Urinary bladder (tissue), 4 donors: Measurements from ENCODE around the gene RUNX2. TPM values are rescaled to one million over a fixed set of nuclear protein-coding genes. Genes with fewer than 3 reads are reported as not detected.
"Not testable (repeated sequence)": the region's sequence is repeated elsewhere in the genome, so short reads cannot be mapped to it uniquely, and the experiment has no call there.

Experiments
- DNase-seq: peaks from one replicate; pipeline ENCODE4 v3.0.0-alpha.2; 2015; ENCODE audit errors: extremely low spot score
- H3K27ac ChIP-seq: one replicate; pipeline ENCODE4 v1.5.1; 2013; ENCODE audit warnings: low read depth, mild to moderate bottlenecking, moderate library complexity
- H3K36me3 ChIP-seq: one replicate; pipeline ENCODE4 v1.6.1; 2013; ENCODE audit warnings: mild to moderate bottlenecking, moderate library complexity; ENCODE audit not compliant: insufficient read depth
- H3K4me1 ChIP-seq: one replicate; pipeline ENCODE4 v1.6.1; 2013; ENCODE audit warnings: mild to moderate bottlenecking, moderate library complexity; ENCODE audit not compliant: insufficient read depth
- H3K4me3 ChIP-seq: one replicate; pipeline ENCODE4 v1.5.1; 2013; ENCODE audit warnings: low read depth, low read length
- WGBS: extraction: QIAGEN DNeasy Blood & Tissue Kit; methylation state at CpG from one replicate; pipeline ENCODE4 v1.1.7; 2013; 5-methylcytosine and 5-hydroxymethylcytosine counted together
- polyA plus RNA-seq: library from polyadenylated mRNA; stranded (reverse); fragments of 200-250 nt; gene quantifications from one replicate; pipeline ENCODE4 v1.2.3, GENCODE V29; 2013
- total RNA-seq: library from RNA; depleted of rRNA; stranded (reverse); fragments of >200 nt; gene quantifications from one replicate; pipeline ENCODE4 v1.2.3, GENCODE V29; 2014
- donor health status: healthy with polysubstance abuse.
- donor health status: healthy.

Gene RUNX2
- total RNA-seq (2.4 TPM), polyA plus RNA-seq (2.6 TPM)

GRCh38 chr6:45327956-45328522 lies at the start of gene RUNX2:
TSS of gene RUNX2 (plus strand) at chr6:45328330. CDS start at chr6:45328727, 397 bp downstream.
- Histone ChIP-seq H3K4me3 (no peak within 1 kb of the TSS), H3K27ac (no peak within 1 kb of the TSS), H3K36me3 (no peaks in the 10 kb centered on the region), H3K4me1 (no peaks in the 10 kb centered on the region)
- WGBS = 67% methylated on average over 5 of the region's 5 CpGs
- no peak for DNase-seq

GRCh38 chr6:45278367-45278766 lies 49.8 kb upstream of the RUNX2 start:
- Histone ChIP-seq H3K36me3 (no peaks in the 10 kb centered on the region), H3K4me1 (no peaks in the 10 kb centered on the region), H3K4me3 (no peak overlapping the region), H3K27ac (no peak overlapping the region)
- 84% methylated on average over 1 of the region's 1 CpG for WGBS
- DNase-seq = no peak

- H3K4me1 ChIP-seq, H3K4me3 ChIP-seq, H3K27ac ChIP-seq, DNase-seq, H3K36me3 ChIP-seq: not testable (repeated sequence)
- 97% methylated on average over 3 of the region's 3 CpGs for WGBS
These were observed 41.4 kb upstream of the RUNX2 start for GRCh38 chr6:45286707-45287106.

- no peaks in the 10 kb centered on the region for H3K36me3 ChIP-seq
- 96% methylated on average over 5 of the region's 5 CpGs for WGBS
- no peak overlapping the region for H3K27ac ChIP-seq
- DNase-seq = no peak
- no peaks in the 10 kb centered on the region for H3K4me1 ChIP-seq
- no peak overlapping the region for H3K4me3 ChIP-seq
These were observed 38.2 kb upstream of the RUNX2 start for GRCh38 chr6:45289751-45290514.

GRCh38 chr6:45293306-45293705 lies 34.8 kb upstream of the RUNX2 start:
- 94% methylated on average over 3 of the region's 3 CpGs for WGBS

GRCh38 chr6:45294065-45294701 lies 33.9 kb upstream of the RUNX2 start:
- H3K4me3 ChIP-seq, H3K27ac ChIP-seq, H3K4me1 ChIP-seq, H3K36me3 ChIP-seq, DNase-seq: not testable (repeated sequence)
- WGBS = 61% methylated on average over 1 of the region's 1 CpG

More at GRCh38 chr6:45293306-45293705, 34.8 kb upstream of the RUNX2 start:
- no peaks in the 10 kb centered on the region for H3K36me3 ChIP-seq
- no peak for DNase-seq
- no peak overlapping the region for H3K27ac ChIP-seq
- no peak overlapping the region for H3K4me3 ChIP-seq
- no peaks in the 10 kb centered on the region for H3K4me1 ChIP-seq

- H3K27ac ChIP-seq = no peak overlapping the region
- H3K4me1 ChIP-seq = no peaks in the 10 kb centered on the region
- no peak for DNase-seq
- no peaks in the 10 kb centered on the region for H3K36me3 ChIP-seq
- H3K4me3 ChIP-seq = no peak overlapping the region
These were observed 30.8 kb upstream of the RUNX2 start for GRCh38 chr6:45297320-45297719.

- H3K4me3 ChIP-seq = no peak overlapping the region
- WGBS = 98% methylated on average over 3 of the region's 3 CpGs
- no peak for DNase-seq
These were observed 29.0 kb upstream of the RUNX2 start for GRCh38 chr6:45299096-45299581.

GRCh38 chr6:45300736-45301135 lies 27.4 kb upstream of the RUNX2 start:
- Histone ChIP-seq H3K27ac (no peak overlapping the region), H3K36me3 (no peaks in the 10 kb centered on the region), H3K4me1 (no peaks in the 10 kb centered on the region), H3K4me3 (no peak overlapping the region)
- DNase-seq = no peak
- WGBS = 96% methylated on average over 1 of the region's 1 CpG

More at GRCh38 chr6:45299096-45299581, 29.0 kb upstream of the RUNX2 start:
- Histone ChIP-seq H3K4me1 (no peaks in the 10 kb centered on the region), H3K27ac (no peak overlapping the region), H3K36me3 (no peaks in the 10 kb centered on the region)

- H3K4me3 ChIP-seq = no peak overlapping the region
- no peak overlapping the region for H3K27ac ChIP-seq
- H3K4me1 ChIP-seq = no peaks in the 10 kb centered on the region
- H3K36me3 ChIP-seq = no peaks in the 10 kb centered on the region
- WGBS = 65% methylated on average over 3 of the region's 3 CpGs
- DNase-seq = no peak
These were observed 26.6 kb upstream of the RUNX2 start for GRCh38 chr6:45301348-45302142.

GRCh38 chr6:45302832-45303231 lies 25.3 kb upstream of the RUNX2 start:
- WGBS = 96% methylated on average over 3 of the region's 3 CpGs

GRCh38 chr6:45305546-45305945 lies 22.6 kb upstream of the RUNX2 start:
- Histone ChIP-seq H3K4me3 (no peak overlapping the region), H3K27ac (no peak overlapping the region), H3K36me3 (peaks cover 2% of the 10 kb centered on the region), H3K4me1 (no peaks in the 10 kb centered on the region)
- 85% methylated on average over 1 of the region's 1 CpG for WGBS
- no peak for DNase-seq

More at GRCh38 chr6:45302832-45303231, 25.3 kb upstream of the RUNX2 start:
- no peak overlapping the region for H3K27ac ChIP-seq
- peaks cover 2% of the 10 kb centered on the region for H3K36me3 ChIP-seq
- H3K4me1 ChIP-seq = no peaks in the 10 kb centered on the region
- DNase-seq = no peak
- H3K4me3 ChIP-seq = no peak overlapping the region

- peaks cover 2% of the 10 kb centered on the region for H3K36me3 ChIP-seq
- no peak overlapping the region for H3K4me3 ChIP-seq
- H3K4me1 ChIP-seq = no peaks in the 10 kb centered on the region
- 89% methylated on average over 7 of the region's 7 CpGs for WGBS
- H3K27ac ChIP-seq = no peak overlapping the region
- DNase-seq = no peak
These were observed 17.9 kb upstream of the RUNX2 start for GRCh38 chr6:45310118-45310788.
